ENCODE measurements around the gene COX4I2.
"Not testable (repeated sequence)": the region's sequence is repeated elsewhere in the genome, so short reads cannot be mapped to it uniquely, and the experiment has no call there.

Gene COX4I2

DNA sequence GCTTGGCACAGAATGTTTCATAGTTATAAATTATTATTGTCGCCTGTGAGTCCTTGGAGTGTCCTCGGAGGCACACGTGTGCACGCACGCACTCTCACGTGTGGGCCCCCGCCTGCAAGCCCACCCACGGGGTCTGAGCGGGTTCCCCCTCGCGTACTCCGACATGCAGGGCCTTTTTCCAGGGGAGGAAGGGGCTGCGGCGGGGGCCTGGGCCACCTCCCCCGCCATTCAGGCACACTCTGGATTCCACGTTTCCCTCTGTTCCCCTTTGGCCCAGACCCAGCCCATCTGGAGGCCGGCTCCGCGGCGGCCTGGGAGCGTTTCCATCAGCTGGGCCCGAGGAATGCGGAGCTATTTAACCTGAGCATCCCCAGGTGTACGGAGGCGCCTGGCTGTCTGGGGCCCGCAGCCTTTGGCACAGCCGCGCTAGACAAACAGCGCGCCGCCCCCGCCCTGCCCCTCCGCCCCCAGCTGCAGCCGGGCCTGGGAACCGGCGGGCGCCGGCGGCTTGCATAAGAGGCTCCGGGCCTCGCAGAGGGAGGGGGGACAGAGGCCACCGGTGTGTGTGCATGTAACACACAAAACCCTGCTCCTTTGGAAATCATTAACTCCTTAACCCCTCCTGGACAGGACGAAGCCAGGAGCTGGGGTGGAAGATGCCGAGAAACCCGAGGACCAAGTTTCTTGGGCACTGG, 29.3 kb upstream of the COX4I2 start:
- Histone ChIP-seq H3K27ac (ENCODE audit: low read depth, low read length, poor library complexity, severe bottlenecking) (no peak overlapping the region), H3K4me2 (ENCODE audit: low read length) (no peak overlapping the region), H3K9me2 (ENCODE audit: low read depth, low read length) (no peaks in the 10 kb centered on the region), H3K4me3 (ENCODE audit: low read depth, low read length, poor library complexity, severe bottlenecking) (no peak overlapping the region), H3K4me1 (ENCODE audit: insufficient read depth, low read length, severe bottlenecking) (peaks cover 29% of the 10 kb centered on the region), H3K9me3 (ENCODE audit: low read length) (no peaks in the 10 kb centered on the region), H3K79me2 (ENCODE audit: insufficient read depth, low read length) (no peaks in the 10 kb centered on the region), H3K9ac (ENCODE audit: low read length) (no peak overlapping the region), H4K20me1 (ENCODE audit: insufficient read depth, low read length) (no peaks in the 10 kb centered on the region), H3K36me3 (ENCODE audit: insufficient read depth, low read length) (no peaks in the 10 kb centered on the region), H2AFZ (ENCODE audit: low read length) (no peak overlapping the region), H3F3A (ENCODE audit: insufficient read depth, low read length) (no peaks in the 10 kb centered on the region), H3K27me3 (ENCODE audit: insufficient read depth, low read length) (0 out of 2 replicates have a peak, but pooled peaks cover 9% of the 10 kb centered on the region)
- no peak for TF ChIP-seq EZH2 (IDR thresholded peaks at IDR 0.05; ENCODE audit: borderline replicate concordance, low read length)
- TF ChIP-seq, protein P1, sequence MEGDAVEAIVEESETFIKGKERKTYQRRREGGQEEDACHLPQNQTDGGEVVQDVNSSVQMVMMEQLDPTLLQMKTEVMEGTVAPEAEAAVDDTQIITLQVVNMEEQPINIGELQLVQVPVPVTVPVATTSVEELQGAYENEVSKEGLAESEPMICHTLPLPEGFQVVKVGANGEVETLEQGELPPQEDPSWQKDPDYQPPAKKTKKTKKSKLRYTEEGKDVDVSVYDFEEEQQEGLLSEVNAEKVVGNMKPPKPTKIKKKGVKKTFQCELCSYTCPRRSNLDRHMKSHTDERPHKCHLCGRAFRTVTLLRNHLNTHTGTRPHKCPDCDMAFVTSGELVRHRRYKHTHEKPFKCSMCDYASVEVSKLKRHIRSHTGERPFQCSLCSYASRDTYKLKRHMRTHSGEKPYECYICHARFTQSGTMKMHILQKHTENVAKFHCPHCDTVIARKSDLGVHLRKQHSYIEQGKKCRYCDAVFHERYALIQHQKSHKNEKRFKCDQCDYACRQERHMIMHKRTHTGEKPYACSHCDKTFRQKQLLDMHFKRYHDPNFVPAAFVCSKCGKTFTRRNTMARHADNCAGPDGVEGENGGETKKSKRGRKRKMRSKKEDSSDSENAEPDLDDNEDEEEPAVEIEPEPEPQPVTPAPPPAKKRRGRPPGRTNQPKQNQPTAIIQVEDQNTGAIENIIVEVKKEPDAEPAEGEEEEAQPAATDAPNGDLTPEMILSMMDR (IDR thresholded peaks at IDR 0.05; ENCODE audit: low read length), result no peak

DNA sequence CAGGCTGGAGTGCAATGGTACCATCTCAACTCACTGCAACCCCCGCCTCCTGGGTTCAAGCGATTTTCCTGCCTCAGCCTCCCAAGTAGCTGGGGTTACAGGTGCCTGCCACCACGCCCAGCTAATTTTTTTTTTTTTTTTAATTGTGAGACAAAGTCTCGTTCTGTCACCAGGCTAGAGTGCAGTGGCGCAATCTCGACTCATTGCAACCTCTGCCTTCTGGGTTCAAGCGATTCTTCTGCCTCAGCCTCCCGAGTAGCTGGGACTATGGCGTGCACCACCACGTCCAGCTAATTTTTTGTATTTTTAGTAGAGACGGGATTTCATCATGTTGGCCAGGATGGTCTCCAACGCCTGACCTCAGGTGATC, 25.5 kb upstream of the COX4I2 start:
- H3K27ac ChIP-seq (ENCODE audit: low read depth, low read length, poor library complexity, severe bottlenecking); H3K4me1 ChIP-seq (ENCODE audit: insufficient read depth, low read length, severe bottlenecking); H3K4me2 ChIP-seq (ENCODE audit: low read length); H4K20me1 ChIP-seq (ENCODE audit: insufficient read depth, low read length); H3F3A ChIP-seq (ENCODE audit: insufficient read depth, low read length); H3K27me3 ChIP-seq (ENCODE audit: insufficient read depth, low read length); H2AFZ ChIP-seq (ENCODE audit: low read length); H3K9me3 ChIP-seq (ENCODE audit: low read length); H3K36me3 ChIP-seq (ENCODE audit: insufficient read depth, low read length); H3K79me2 ChIP-seq (ENCODE audit: insufficient read depth, low read length); H3K4me3 ChIP-seq (ENCODE audit: low read depth, low read length, poor library complexity, severe bottlenecking); H3K9me2 ChIP-seq (ENCODE audit: low read depth, low read length); H3K9ac ChIP-seq (ENCODE audit: low read length): not testable (repeated sequence)

DNA sequence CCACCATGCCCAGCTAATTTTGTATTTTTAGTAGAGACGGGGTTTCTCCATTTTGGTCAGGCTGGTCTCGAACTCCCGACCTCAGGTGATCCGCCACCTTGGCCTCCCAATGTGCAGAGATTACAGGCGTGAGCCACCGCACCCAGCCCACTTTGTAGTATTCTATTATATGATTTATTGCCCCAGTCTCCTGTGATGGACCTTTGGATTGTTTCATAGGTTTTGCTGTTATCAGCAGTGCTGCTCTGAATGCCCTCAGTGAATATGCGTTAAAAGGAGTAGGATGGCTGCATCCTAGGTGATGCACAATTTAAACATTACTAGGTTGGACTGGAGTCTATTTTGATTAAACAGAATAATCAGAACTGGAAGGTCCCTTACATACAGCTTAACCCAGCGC, 22.3 kb upstream of the COX4I2 start:
- Histone ChIP-seq H3K27me3 (ENCODE audit: insufficient read depth, low read length) (no peaks in the 10 kb centered on the region), H3K9ac (ENCODE audit: low read length) (no peak overlapping the region), H3K9me2 (ENCODE audit: low read depth, low read length) (no peaks in the 10 kb centered on the region), H4K20me1 (ENCODE audit: insufficient read depth, low read length) (no peaks in the 10 kb centered on the region), H3K27ac (ENCODE audit: low read depth, low read length, poor library complexity, severe bottlenecking) (no peak overlapping the region), H3K4me2 (ENCODE audit: low read length) (no peak overlapping the region), H3F3A (ENCODE audit: insufficient read depth, low read length) (no peaks in the 10 kb centered on the region), H3K79me2 (ENCODE audit: insufficient read depth, low read length) (no peaks in the 10 kb centered on the region), H2AFZ (ENCODE audit: low read length) (no peak overlapping the region), H3K4me1 (ENCODE audit: insufficient read depth, low read length, severe bottlenecking) (peaks cover 4% of the 10 kb centered on the region), H3K4me3 (ENCODE audit: low read depth, low read length, poor library complexity, severe bottlenecking) (no peak overlapping the region), H3K36me3 (ENCODE audit: insufficient read depth, low read length) (no peaks in the 10 kb centered on the region), H3K9me3 (ENCODE audit: low read length) (no peaks in the 10 kb centered on the region)
- TF ChIP-seq, protein P1 (IDR thresholded peaks at IDR 0.05; ENCODE audit: low read length), result no peak
- no peak for TF ChIP-seq EZH2 (IDR thresholded peaks at IDR 0.05; ENCODE audit: borderline replicate concordance, low read length)

DNA sequence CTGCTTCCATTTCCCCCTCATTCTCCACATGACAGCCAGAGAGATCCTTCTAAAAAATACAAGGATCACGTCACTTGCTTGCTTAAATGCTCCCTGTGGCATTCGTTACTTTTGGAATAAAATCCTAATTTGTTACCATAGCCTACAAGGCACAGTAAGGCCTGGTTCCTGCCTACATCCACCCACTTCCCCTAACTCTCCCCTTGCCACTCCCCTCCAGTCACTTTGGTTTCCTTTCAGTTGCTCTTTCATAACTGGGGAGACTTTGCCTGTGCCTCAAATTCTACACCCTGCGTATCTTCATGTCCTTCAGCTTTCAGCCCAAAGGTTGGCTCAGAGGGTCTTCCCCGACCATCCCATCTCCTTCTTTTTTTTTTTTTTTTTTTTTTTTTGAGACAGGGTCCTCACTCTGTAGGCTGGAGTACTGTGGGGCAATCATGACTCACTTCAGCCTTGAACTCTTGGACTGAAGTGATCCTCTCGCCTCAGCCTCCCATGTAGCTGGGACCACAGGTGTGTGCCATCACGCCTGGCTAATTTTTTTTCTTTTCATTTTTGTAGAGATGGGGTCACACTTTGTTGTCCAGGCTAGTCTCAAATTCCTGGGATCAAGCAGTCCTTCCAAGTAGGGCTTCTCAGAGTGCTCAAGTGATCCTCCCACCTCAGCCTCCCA, 20.1 kb upstream of the COX4I2 start:
- H3K9ac ChIP-seq (ENCODE audit: low read length), result no peak overlapping the region
- H3F3A ChIP-seq (ENCODE audit: insufficient read depth, low read length), result no peaks in the 10 kb centered on the region
- H3K36me3 ChIP-seq (ENCODE audit: insufficient read depth, low read length), result no peaks in the 10 kb centered on the region
- H3K9me2 ChIP-seq (ENCODE audit: low read depth, low read length), result no peaks in the 10 kb centered on the region
- H3K27ac ChIP-seq (ENCODE audit: low read depth, low read length, poor library complexity, severe bottlenecking), result no peak overlapping the region
- H3K9me3 ChIP-seq (ENCODE audit: low read length), result no peaks in the 10 kb centered on the region
- no peaks in the 10 kb centered on the region for H4K20me1 ChIP-seq (ENCODE audit: insufficient read depth, low read length)
- no peaks in the 10 kb centered on the region for H3K27me3 ChIP-seq (ENCODE audit: insufficient read depth, low read length)
- no peaks in the 10 kb centered on the region for H3K79me2 ChIP-seq (ENCODE audit: insufficient read depth, low read length)
- no peak overlapping the region for H3K4me3 ChIP-seq (ENCODE audit: low read depth, low read length, poor library complexity, severe bottlenecking)
- no peak overlapping the region for H3K4me2 ChIP-seq (ENCODE audit: low read length)
- H3K4me1 ChIP-seq (ENCODE audit: insufficient read depth, low read length, severe bottlenecking), result peaks cover 1% of the 10 kb centered on the region
- H2AFZ ChIP-seq (ENCODE audit: low read length), result no peak overlapping the region
- TF ChIP-seq, protein P1 (IDR thresholded peaks at IDR 0.05; ENCODE audit: low read length), result no peak
- no peak for TF ChIP-seq EZH2 (IDR thresholded peaks at IDR 0.05; ENCODE audit: borderline replicate concordance, low read length)
